HepG2 (cell line): ENCODE results near the gene NEURL4. TPM values are rescaled to one million over a fixed set of nuclear protein-coding genes. Genes with fewer than 3 reads are reported as not detected.

Experiments
- AKAP8 ChIP-seq: sonication (generic); formaldehyde crosslinking; IDR thresholded peaks from 2 replicates; pipeline ENCODE4 v1.5.1; 2020; ENCODE audit warnings: mild to moderate bottlenecking, missing genetic modification reagents
- ARNTL ChIP-seq: sonication (generic); formaldehyde crosslinking; IDR thresholded peaks from 2 replicates; pipeline ENCODE4 v1.4.0; 2020; ENCODE audit warnings: mild to moderate bottlenecking, missing genetic modification reagents
- ATF4 ChIP-seq, 2 experiments: fragments of 450-650 bp in 1 of 2; sonication (generic) in 1 of 2; formaldehyde crosslinking; IDR thresholded peaks; 2 replicates each; pipeline versions ENCODE4 v1.5.0 to v1.8.0; 2020 to 2022; ENCODE audit warnings: mild to moderate bottlenecking in 1 of 2, missing genetic modification reagents in 1 of 2
- HMGXB4 ChIP-seq, 2 experiments: sonication (generic) in 1 of 2; formaldehyde crosslinking in 1 of 2; IDR thresholded peaks; 2 replicates each; pipeline versions ENCODE4 v1.4.0 to v1.6.1; 2018 to 2020; ENCODE audit warnings: missing genetic modification reagents in 2 of 2, borderline replicate concordance in 1 of 2, low read depth in 1 of 2, mild to moderate bottlenecking in 1 of 2, missing biosample characterization in 1 of 2
- KLF16 ChIP-seq, 2 experiments: sonication (generic) in 1 of 2; formaldehyde crosslinking in 1 of 2; IDR thresholded peaks; 2 replicates each; pipeline versions ENCODE4 v1.6.1 to v1.8.0; 2016 to 2023; ENCODE audit warnings: missing genetic modification reagents in 2 of 2, missing compliant biosample characterization in 1 of 2
- TARDBP ChIP-seq: sonication (generic); formaldehyde crosslinking; IDR thresholded peaks from 2 replicates; pipeline ENCODE4 v1.8.0; 2022; ENCODE audit warnings: mild to moderate bottlenecking, missing genetic modification reagents
- TFAP4 ChIP-seq: sonication (generic); IDR thresholded peaks from 2 replicates; pipeline ENCODE4 v1.6.1; 2016; ENCODE audit warnings: low read depth, borderline replicate concordance
- TRIM22 ChIP-seq: fragments of 450-650 bp; IDR thresholded peaks from 2 replicates; pipeline ENCODE4 v1.6.1; 2017
- USF2 ChIP-seq, 2 experiments: sonication (generic) in 1 of 2; formaldehyde crosslinking in 1 of 2; IDR thresholded peaks; 2 replicates each; pipeline versions ENCODE4 v1.5.1 to v1.6.1; 2011 to 2020; ENCODE audit warnings: borderline replicate concordance in 1 of 2, low read depth in 1 of 2, low read length in 1 of 2, mild to moderate bottlenecking in 1 of 2, missing genetic modification reagents in 1 of 2, moderate library complexity in 1 of 2
- ZBTB10 ChIP-seq: sonication (generic); formaldehyde crosslinking; IDR thresholded peaks from 2 replicates; pipeline ENCODE4 v1.4.0; 2020; ENCODE audit warnings: missing genetic modification reagents, borderline replicate concordance
- ZKSCAN1 ChIP-seq: fragments of 150-350 bp; IDR thresholded peaks from 2 replicates; pipeline ENCODE4 v1.6.1; 2014; ENCODE audit warnings: low read length
- ZNF274 ChIP-seq: sonication (generic); formaldehyde crosslinking; IDR thresholded peaks from 2 replicates; pipeline ENCODE4 v1.5.1; 2020; ENCODE audit warnings: mild to moderate bottlenecking, missing genetic modification reagents
- ZNF367 ChIP-seq: sonication (generic); formaldehyde crosslinking; IDR thresholded peaks from 2 replicates; pipeline ENCODE4 v1.4.0; 2020; ENCODE audit warnings: missing genetic modification reagents, borderline replicate concordance
- ZNF468 ChIP-seq: sonication (generic); formaldehyde crosslinking; IDR thresholded peaks from 2 replicates; pipeline ENCODE4 v1.8.0; 2022; ENCODE audit warnings: mild to moderate bottlenecking, moderate library complexity, missing genetic modification reagents
- ZNF501 ChIP-seq: sonication (generic); formaldehyde crosslinking; IDR thresholded peaks from 2 replicates; pipeline ENCODE4 v1.5.1; 2020; ENCODE audit warnings: mild to moderate bottlenecking, moderate library complexity, missing genetic modification reagents
- ZNF563 ChIP-seq: sonication (generic); formaldehyde crosslinking; IDR thresholded peaks from 2 replicates; pipeline ENCODE4 v1.8.0; 2022; ENCODE audit warnings: mild to moderate bottlenecking, moderate library complexity, missing genetic modification reagents
- ZSCAN25 ChIP-seq: sonication (generic); formaldehyde crosslinking; IDR thresholded peaks from 2 replicates; pipeline ENCODE4 v1.8.0; 2022; ENCODE audit warnings: mild to moderate bottlenecking, missing genetic modification reagents
- polyA plus RNA-seq, 8 experiments: library from polyadenylated mRNA; depleted of rRNA in 3 of 8; stranded (reverse) in 7 of 8; unstranded in 1 of 8; fragments of >200 nt; fragmentation: Illumina TruSeq in 4 of 8; extraction: Trizol in 4 of 8; gene quantifications; 2 replicates each; pipeline versions ENCODE4 v1.2.1 to v1.2.3, GENCODE V29; 2011 to 2016; ENCODE audit warnings: low read depth in 4 of 8, missing spikeins in 1 of 8, mixed read lengths in 1 of 8; ENCODE audit not compliant: insufficient read depth in 1 of 8
- total RNA-seq, 5 experiments: library from RNA; depleted of rRNA; stranded (reverse); fragments of >200 nt; fragmentation: Illumina TruSeq; extraction: Trizol; gene quantifications; 2 replicates each; pipeline ENCODE4 v1.2.3, GENCODE V29; 2016; ENCODE audit warnings: low read depth in 1 of 5

Gene NEURL4
- total and polyA plus RNA-seq, 2 of the 13 experiments (the other 11 are each of a cell fraction or from before 2014, with no cell fraction given), result 14.8 to 15.7 TPM

- TF ChIP-seq USF2 (IDR thresholded peaks at IDR 0.05; ENCODE audit: low read depth, low read length) (peak; percentile 59), USF2 (CRISPR knock-in tag; IDR thresholded peaks at IDR 0.05; ENCODE audit: borderline replicate concordance) (no peak), ZNF563 (CRISPR knock-in tag) (peak; percentile 80), AKAP8 (CRISPR knock-in tag) (0 out of 2 replicates have a peak, but pooled peaks have one; percentile 41), HMGXB4 (CRISPR knock-in tag; IDR thresholded peaks at IDR 0.05; ENCODE audit: borderline replicate concordance in 1 of 2, low read depth in 1 of 2) (peak; percentile 78 to 79), ARNTL (CRISPR knock-in tag) (peak; percentile 86), ZNF468 (CRISPR knock-in tag) (0 out of 2 replicates have a peak, but pooled peaks have one; percentile 30), TARDBP (peak; percentile 38; the same call in 1 of the 2 replicates), TFAP4 (peak; percentile 77; the same call in 1 of the 2 replicates), ZNF501 (CRISPR knock-in tag) (0 out of 2 replicates have a peak, but pooled peaks have one; percentile 28), ZNF367 (CRISPR knock-in tag) (no peak), TRIM22 (no peak), KLF16 (CRISPR knock-in tag; IDR thresholded peaks at IDR 0.05) (peak in 1 of 2 experiments; percentile 80; a peak in 1 of 4 replicates), ZBTB10 (0 out of 2 replicates have a peak, but pooled peaks have one; percentile 28), ZKSCAN1 (no peak), ATF4 (CRISPR knock-in tag; IDR thresholded peaks at IDR 0.05) (0 out of 4 replicates have a peak, but pooled peaks of 1 of the 2 experiments have one; percentile 35), ZSCAN25 (CRISPR knock-in tag) (peak; percentile 90), ZNF274 (CRISPR knock-in tag) (no peak)
Measured at GRCh38 chr17:7296189-7296861, 32.8 kb downstream of the NEURL4 start (continued).
